NCI-H2029 (cell line): ENCODE results near the gene NUDC.
A peak's percentile ranks its signal among the peaks of the same experiment; 100 is the strongest.

Source experiments
- DNase-seq: peaks from one replicate; lab custom pipeline; 2025; lab: John Stamatoyannopoulos, UW

NUDC gene

DNA sequence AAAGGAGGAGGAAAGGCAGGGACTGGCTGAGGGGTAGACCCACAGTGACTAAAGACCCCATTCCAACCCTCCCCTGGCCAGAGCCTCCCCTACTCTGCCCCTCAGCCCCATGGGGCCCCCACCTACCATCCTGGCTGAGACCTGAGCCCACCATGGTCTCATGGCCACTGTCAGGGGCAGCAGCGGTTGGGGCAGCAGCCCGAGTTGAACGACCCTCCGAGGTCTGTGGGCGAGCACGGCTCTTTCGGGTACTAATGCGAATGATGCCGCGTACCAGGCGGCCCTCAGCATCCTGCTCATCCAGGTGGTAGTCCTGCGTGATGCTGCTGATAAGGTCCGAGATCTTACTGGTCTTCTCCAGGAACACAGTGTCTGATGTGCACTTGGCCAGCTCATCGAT, 29.7 kb downstream of the NUDC start:
- no peak for DNase-seq

DNA sequence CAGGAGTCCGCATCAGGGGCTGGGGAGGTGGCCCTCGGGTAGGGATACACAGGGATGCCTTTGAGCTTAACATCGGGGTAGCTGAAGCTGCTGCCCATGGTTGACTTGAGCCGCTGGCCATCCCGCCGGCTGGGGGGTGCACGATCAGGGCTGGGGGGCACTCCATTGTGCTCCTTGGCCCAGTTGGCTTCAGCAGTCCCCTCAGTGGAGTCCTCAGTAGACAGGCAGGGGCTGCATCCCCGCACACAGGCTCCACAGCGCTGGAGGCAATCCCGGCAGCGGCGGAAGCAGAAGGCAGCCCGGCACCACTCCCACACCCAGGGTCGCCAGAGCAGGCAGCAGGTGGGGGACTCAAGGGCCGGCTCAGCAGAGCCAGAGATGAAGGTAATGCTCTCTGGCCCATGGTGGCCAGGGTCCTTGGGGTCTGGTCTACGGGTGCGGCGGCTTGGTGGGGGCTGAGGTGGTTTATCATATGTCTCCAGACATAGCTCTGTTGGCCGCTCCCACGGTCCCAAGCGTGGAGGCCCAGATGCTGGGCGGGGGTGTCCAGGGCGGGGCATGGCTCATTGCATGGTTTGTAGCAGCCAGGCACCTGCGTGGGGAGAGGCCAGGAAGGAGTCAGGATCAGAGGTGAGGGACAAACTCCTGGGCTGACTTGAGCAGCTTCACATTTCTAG, 30.4 kb downstream of the NUDC start:
- DNase-seq: no peak

DNA sequence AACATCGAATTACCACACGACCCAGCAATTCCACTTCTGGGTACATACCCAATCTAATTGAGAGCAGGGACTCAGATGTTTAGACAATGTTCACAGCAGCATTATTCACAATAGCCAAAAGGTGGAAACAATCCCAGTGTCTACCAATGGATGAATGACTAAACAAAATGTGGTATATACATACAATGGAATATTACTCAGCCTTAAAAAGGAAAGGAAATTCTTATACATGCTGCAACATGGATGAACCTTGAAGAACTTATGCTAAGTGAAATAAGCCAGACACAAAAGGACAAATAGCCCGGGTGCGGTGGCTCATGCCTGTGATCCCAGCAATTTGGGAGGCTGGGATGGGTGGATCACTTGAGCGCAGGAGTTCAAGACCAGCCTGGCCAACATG, 31.8 kb downstream of the NUDC start:
- no peak for DNase-seq

DNA sequence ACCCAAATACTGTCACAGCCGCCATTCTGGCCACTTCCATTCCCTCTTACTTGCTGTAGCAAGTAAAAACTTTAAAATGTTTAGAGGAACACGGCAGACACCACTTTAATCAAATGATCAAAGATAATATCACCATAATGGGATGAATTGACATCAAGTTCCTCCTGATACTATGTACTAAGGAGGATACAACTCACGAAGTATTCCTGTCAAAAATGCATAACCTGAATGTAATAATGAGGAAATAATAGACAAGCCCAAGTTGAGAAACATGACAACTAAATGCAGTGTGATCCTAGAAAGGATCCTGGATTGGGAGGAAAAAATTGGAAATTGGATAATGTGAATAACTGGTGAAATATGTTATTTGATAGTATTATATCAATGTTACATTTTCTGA, 34.8 kb downstream of the NUDC start:
- DNase-seq: no peak

DNA sequence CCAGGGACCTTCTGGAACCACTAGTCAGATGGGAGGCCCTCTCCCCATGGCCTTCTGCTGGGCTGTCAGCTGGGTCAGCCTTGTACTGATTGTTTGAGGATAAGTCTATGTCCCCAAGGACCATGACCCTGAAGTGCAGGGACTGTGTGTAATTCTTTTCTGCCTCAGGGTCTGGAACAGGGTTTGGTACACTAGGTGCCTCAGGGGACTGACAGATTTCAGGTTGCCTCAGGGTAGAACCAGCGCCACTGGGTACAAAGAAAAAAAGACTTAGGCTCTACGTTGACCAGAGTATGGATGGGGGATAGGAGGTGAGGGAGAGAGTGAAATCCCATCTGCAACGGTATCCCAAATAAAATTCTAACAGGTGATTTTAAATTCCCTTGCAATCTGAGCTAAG, 35.8 kb downstream of the NUDC start:
- DNase-seq: no peak

DNA sequence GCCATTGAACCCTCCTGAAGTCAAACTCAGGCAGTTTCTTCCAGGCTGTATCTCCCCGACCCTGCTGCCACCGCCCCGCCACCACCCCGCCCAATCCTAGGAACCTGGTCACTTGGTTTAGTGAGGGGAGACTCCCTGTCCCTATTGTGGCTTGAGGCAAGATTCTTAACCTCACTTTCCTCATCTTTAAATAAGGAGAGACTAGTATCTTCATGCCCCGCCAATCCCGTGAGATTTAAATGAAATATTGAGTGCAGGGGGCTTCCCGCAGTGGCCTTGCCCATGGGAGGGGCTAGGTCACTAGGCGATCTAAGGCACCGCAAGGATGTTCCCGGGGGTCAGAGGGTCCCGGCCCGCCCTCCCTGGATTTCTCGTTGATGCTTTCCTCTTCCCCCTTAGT, 37.7 kb downstream of the NUDC start:
- no peak for DNase-seq

DNA sequence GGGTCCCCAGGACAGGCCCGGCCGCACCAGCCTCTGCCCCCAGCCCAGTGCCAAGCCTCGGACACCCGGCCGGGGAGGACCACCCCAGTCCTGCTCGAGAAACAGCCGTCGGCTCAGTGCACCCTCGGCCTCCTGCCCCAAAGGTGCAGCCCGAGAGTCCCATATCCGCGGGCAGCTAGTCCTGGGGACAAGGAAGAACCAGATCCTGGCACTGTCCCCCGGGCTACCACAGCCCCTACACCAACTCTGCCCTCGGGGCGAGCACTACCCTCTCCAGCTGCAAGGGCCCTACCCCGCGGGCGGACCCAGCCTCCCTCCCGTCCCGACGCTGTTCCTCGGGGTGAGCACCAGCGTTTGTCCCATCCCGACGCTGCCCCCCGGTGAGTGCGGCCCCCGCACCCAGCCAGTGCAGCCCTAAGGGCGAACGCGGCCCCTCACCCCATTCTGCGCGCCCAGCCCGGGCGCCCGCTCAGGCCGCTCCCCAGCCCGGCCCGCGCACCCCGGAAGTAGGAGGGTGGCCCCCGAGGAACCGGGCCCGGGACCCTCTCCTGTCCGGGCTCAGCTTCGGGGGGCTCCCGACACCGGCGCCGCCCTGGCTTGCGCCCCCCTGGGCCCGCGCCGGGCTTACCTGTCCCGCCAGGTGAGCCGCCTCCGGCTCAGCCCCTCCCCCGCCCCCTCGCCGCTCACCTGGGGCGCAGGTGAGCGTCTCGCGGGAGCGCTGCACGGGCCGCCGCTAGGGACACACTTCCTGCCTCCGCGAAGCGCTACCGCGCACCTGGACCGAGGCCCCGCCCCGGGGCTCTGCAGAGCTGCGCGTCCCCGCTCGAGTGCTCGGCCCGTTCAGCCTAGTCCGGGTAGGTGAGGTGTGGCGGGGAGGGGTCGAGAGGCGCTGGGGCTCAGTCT, 38.4 kb downstream of the NUDC start, which contains the start of gene KDF1:
TSS of gene KDF1 (minus strand) at position 747 of the 903 bp plus-strand sequence. CDS start 8,088 bp downstream, outside the sequence.
- peak; percentile 82 for DNase-seq

DNA sequence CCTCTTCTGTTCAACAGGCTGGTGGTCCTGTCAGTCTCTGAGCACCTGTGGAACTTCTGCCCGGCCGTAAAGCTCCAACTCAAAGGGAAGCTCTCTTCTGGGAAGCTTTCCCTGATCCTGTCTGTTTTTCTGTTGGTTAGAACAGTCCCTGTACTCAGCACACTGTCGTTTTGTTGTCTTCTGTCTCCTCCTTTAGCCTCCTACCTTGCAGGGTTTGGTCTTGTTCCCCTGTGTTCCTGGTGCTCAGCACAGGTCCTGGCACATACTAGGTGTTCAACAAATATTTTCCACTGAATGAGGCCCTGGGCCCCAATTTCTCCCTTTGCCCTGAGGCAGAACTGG, 39.1 kb downstream of the NUDC start:
- DNase-seq: no peak

DNA sequence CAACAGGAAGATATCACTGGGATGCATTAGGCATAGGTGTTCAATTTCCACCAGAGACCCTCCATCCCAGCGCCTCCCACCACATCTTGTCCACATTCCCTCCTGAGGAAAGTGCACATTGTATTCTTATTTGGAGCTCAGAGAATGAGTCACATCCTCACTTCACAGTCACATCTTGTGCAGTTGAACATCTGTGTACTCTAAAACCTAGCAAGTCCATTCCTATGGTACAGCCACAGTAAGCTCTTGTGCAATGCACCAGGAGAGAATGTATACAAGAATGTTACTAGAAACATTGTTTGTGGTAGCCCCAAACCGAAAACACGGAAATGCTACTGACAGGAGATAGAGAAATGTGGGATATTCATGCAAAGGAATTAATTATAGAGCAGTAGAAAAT, 40.3 kb downstream of the NUDC start:
- no peak for DNase-seq

DNA sequence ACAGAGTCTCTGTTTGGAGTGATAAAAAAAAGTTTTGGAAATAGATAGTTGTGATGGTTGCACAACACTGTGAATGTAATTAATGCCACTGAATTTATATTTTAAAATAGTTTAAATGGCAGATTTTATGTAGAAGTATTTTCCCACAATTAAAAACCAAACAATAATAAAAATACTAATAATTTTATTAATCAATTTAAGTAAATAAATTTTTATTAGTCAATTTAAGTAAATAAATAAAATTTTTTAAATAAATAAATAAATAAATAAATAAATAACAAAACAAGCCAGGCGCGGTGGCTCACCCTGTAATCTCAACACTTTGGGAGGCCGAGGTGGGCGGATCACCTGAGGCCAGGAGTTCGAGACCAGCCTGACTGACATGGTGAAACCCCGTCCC, 43.7 kb downstream of the NUDC start:
- no peak for DNase-seq

DNA sequence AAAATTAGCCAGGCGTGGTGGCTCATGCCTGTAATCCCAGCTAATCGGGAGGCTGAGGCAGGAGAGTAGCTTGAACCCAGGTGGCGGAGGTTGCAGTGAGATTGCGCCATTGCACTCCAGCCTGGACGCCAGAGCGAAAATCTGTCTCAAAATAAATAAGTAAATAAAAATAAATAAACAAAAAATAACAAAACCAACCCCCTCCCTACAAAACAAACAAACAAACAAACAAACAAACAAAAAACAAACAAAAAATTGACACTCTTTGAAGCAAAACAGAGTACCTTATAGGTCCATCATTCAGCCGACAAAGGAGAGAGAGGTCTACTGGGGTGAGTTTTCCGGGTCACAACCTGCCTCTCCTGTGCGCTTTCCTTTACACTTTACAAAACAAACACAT, 44.1 kb downstream of the NUDC start:
- DNase-seq: no peak

DNA sequence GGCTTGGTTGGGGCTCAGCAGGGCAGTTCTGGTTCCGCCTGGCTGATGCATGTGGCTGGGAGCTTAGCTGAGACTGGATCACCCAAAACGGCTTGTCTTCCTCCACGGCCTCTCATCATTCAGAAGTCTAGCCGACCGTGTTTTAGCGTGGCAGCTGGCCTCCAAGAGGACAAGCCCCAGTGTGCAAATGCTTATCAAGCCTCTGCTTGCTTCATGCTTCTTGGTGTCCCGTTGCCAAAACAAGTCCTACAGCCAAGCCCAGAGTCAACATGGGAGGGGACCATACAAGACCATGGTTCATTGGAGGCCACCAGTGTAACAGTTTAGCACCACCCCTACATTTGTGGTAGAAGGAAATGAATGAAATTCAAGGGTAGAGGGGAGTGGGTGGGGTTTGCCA, 49.3 kb downstream of the NUDC start:
- DNase-seq: no peak

DNA sequence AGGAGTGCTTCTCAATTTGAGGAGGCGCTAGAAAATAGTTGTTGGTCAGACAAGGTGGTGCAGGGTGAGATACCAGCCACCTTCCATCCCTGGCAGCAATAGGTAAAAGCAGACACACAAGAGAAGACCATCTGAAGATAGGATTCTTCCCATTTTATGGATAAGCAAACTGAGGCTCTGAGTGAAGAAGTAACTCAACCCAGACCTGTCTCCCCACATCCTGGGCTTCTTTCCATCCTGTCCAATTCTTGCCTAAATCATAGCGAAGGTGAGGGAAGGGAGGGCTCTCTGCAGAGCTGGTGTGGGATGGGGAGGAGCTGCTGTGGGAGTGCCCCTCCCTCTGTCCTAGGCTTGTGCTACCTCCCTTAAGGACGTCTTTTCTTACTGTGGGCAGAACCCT, 50.0 kb downstream of the NUDC start:
- no peak for DNase-seq

DNA sequence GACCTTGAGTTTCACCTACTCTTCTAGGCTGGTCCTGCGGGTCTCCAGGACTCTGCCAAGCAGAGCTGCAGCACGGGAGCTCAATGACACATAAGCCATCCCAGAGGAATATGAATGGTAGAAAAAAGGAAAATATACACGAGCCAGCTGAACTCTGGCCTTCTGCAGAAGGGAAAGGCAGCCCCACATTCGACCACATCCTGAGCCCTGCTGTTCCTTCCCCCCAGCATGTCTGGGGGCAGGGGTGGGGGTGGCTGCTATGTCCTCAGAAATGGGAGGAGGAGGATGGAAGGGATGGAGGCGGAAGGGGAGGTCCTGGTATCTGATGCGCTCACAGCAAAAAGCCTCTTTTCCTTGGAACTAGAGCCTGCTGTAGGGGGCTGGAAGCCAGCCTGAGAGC, 50.8 kb downstream of the NUDC start:
- DNase-seq: no peak

DNA sequence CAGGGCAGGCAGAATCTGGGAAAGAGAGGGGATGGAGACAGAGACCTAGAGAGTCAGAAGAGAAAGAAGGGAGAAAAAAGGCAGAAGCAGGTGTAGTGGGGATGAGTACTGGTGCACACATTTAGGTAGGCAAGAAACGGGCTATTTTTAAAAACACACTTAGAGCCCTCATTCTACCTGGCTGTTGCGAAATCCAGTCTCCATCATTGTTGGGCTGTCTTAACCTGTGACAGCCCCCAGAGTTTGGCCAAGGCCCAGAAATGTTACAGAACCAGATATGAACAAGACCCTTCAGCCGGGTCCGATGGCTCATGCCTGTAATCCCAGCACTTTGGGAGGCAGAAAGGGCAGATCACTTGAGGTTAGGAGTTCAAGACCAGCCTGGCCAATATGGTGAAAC, 51.3 kb downstream of the NUDC start:
- DNase-seq: no peak

DNA sequence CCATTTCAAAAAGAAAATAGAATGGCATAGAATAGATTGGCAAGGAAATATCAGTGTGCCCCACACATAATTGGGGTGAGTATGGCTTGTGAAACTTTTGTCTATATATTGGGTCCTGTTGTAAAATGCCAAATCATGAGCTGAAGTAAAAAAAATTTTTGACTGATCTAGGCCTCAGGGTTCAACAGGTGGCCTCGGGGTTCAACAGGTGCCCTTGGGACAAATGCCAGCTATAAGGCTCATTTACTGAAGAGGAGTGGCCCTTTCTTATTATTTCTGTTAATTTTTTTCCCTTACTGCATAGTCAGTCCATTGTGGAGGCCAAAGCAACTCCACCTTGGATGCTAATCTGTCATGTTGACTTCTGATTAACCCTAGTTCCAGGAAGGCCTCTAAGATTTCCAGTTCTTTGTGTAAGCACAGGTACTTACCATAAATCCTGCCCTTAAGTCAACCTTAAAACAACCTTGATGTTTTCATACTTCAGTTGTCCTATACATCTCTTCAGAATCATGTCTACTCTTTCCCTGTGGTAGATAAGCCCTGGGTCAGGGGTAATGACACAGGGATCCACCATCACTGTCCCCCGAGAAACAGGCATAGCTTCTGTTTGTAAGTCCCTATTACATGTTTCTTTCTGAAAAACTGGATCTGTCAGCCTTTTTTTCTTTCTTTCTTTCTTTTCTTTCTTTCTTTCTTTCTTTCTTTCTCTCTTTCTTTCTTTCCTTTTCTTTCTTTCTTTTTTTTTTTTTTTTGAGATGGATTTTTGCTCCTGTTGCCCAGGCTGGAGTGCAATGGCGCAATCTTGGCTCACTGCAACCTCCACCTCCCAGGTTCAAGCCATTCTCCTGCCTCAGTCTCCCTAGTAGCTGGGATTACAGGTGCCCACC, 55.3 kb downstream of the NUDC start:
- no peak for DNase-seq

DNA sequence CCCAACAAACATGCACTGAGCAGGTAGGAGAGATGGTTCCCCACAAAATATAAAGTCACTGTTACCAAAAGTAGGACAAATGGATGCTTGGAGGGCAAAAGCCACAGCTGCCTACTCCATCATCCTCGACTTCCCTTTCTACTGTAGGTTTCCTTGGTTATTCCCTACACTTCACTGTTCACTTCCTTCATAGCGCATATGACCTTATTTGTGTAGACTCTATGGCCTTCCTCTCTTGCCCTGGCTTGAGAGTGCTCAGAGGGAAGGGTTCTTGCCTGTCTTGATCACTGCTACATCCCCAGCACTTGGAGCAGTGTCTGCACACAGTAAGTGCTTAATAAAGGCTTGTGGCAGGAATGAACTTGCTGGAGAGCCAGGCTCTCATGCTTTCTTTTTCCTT, 57.4 kb downstream of the NUDC start:
- DNase-seq: no peak

DNA sequence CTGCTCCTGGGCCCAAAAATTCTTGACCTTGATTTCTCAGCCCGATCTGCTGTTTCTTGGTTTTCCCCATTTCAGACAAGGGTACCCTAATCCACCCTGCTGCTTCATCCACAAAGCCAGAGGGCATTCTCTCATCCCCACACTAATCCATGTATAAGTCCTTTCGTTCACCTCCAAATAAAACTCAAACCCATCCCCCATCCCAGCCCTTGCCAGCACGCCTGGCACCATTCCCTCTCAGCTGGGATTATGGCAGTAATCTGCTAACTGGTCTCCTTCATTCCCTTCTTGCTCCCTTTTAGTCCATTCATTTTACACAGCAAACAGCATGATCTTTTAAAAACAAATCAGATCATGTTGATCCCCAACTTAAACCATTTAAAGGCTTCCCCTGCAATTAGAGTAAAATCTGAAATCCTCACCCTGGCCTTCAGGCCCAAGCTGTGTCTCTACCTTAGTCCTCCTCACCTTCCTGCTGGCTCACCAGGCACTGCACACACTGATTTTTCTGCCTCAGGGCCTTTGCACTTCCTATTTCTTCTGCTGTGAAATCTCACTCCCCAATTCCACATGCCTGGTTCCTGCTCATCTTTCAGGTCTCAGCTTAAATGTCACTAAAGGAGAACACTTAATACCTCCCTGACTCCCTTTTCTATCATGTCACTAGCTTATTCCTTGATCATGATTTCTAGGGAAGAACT, 59.8 kb downstream of the NUDC start:
- DNase-seq: no peak

DNA sequence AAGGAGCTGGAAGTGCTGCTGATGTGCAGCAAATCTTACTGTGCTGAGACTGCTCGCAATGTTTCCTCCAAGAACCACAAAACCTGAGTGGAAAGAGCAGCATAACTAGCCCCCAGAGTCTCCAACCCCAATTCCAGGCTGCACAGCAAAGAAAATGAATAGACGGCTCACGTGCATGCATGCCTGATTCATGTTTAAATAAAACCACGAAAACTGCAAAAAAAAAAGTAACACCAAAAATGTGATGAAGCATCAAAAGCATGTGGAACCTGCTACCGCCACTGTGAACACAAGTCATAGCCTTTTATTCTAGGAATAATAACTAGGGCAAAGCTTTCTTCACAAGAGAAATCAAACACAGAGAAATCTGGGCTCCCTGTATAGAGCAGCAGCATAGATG, 62.3 kb downstream of the NUDC start:
- DNase-seq: no peak

DNA sequence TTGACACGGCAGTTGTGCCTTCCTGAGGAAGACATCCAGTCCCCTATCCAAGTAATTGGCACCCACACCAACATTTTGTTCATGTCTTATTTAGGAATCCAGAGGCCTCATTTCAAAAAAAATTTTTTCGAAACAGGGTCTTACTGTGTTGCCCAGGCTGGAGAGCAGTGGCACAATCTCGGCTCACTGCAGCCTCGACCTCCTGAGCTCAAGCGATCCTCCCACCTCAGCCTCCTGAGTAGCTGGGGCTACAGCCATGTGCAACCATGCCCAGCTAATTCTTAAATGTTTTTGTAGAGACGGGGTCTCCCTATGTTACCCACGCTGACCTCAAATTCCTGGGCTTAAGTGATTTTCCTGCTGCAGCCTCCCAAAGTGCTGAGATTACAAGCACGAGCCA, 62.7 kb downstream of the NUDC start:
- DNase-seq: no peak

DNA sequence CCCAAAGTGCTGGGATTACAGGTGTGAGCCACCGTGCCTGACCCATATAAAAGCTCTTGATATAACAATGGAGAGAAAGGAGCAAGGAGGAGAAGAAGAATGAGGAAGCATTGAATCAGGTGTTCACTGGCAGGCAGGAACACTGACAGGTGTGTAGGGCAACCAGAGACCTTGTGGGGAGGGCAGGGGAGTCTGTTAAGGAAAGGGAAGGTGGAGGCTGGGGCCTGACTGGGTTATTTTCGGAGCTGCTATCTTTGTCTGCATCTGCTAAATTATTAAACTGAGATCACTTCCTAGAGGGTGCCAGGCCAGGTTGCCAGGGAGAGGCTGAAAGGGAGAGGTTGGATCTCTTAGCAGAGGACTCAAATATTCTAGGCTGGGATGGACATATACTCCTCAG, 65.1 kb downstream of the NUDC start:
- DNase-seq: no peak
